ENCODE data around the gene BCL2L11. TPM values are rescaled to one million over a fixed set of nuclear protein-coding genes. Genes with fewer than 3 reads are reported as not detected.

BCL2L11 gene
- total RNA-seq, 1 experiment from 2014 or later: 21.2 TPM

- no peak overlapping the region for H3K27ac ChIP-seq (ENCODE audit: insufficient read length, low read depth, low read length)
- no peak overlapping the region for H2AK5ac ChIP-seq (ENCODE audit: insufficient read length, low read length)
- no peak overlapping the region for H3K14ac ChIP-seq (ENCODE audit: insufficient read depth, low read length)
- no peak overlapping the region for H2BK20ac ChIP-seq (ENCODE audit: low read depth, low read length, poor library complexity, severe bottlenecking)
- no peaks in the 10 kb centered on the region for H3K79me2 ChIP-seq (ENCODE audit: insufficient read depth, low read length)
- no peak overlapping the region for H3K4me2 ChIP-seq (ENCODE audit: insufficient read depth, insufficient read length, low read length)
- no peak overlapping the region for H2BK12ac ChIP-seq (ENCODE audit: insufficient read length, low read depth, low read length)
- H3K4me1 ChIP-seq (ENCODE audit: insufficient read depth, low read length): no peaks in the 10 kb centered on the region; the same call in 1 of the 2 replicates
- H3K36me3 Mint-ChIP-seq (ENCODE audit: insufficient read depth in 1 of 3, low read depth in 3 of 3): no peaks in the 10 kb centered on the region
- H4K8ac ChIP-seq (replicated peaks; ENCODE audit: insufficient read length, low read depth, low read length): no peak overlapping the region
- no peaks in the 10 kb centered on the region for H3K9me3 ChIP-seq (ENCODE audit: control insufficient read depth, low read depth, low read length)
- no peak overlapping the region for H3K4me3 Mint-ChIP-seq
- no peak overlapping the region for H4K5ac ChIP-seq (ENCODE audit: insufficient read length, low read depth, low read length)
- TF ChIP-seq CTCF (conservative IDR thresholded peaks at IDR 0.05): no peak
- H3K4ac ChIP-seq (ENCODE audit: low read depth, low read length): no peak overlapping the region
- H3K23me2 ChIP-seq (ENCODE audit: insufficient read length, low read depth, low read length, poor library complexity, severe bottlenecking): no peaks in the 10 kb centered on the region
- H2BK15ac ChIP-seq (ENCODE audit: low read depth, low read length): no peak overlapping the region
- no peak overlapping the region for H2BK5ac ChIP-seq (ENCODE audit: insufficient read length, low read length)
- H3K23ac ChIP-seq (ENCODE audit: insufficient read length, low read depth, low read length): no peak overlapping the region
- DNase-seq: no peak
- no peaks in the 10 kb centered on the region for H3K79me1 ChIP-seq (ENCODE audit: insufficient read depth, low read depth, low read length, poor library complexity, severe bottlenecking)
- H3T11ph ChIP-seq (ENCODE audit: low read length): no peak overlapping the region
- H4K20me1 ChIP-seq (ENCODE audit: control insufficient read depth, insufficient read depth, insufficient read length): no peaks in the 10 kb centered on the region
- H3K27ac Mint-ChIP-seq: no peak overlapping the region
- H3K56ac ChIP-seq (ENCODE audit: insufficient read length, low read depth, low read length): no peak overlapping the region
- peaks cover 0 to 6% of the 10 kb centered on the region in 2 experiments; a peak in 3 of 4 replicates for H3K4me1 Mint-ChIP-seq
- peaks cover 6% of the 10 kb centered on the region; the same call in 1 of the 2 replicates for H3K27me3 Mint-ChIP-seq (ENCODE audit: low read depth)
- H3K27me3 ChIP-seq (ENCODE audit: insufficient read depth, low read length): no peaks in the 10 kb centered on the region
- no peaks in the 10 kb centered on the region for H3K9me3 Mint-ChIP-seq
- H4K91ac ChIP-seq (ENCODE audit: insufficient read length, low read depth, low read length): no peak overlapping the region
- no peak overlapping the region for H2AFZ ChIP-seq (ENCODE audit: low read length)
- no peak overlapping the region for H3K18ac ChIP-seq (ENCODE audit: insufficient read length, low read depth, low read length)
- WGBS (ENCODE audit: extremely low coverage, insufficient read length, low lambda C conversion rate): no CpG with 5 or more reads among the region's 4 CpGs
- no peak overlapping the region for H2BK120ac ChIP-seq (ENCODE audit: low read depth, low read length, poor library complexity, severe bottlenecking)
- H3K9ac ChIP-seq (ENCODE audit: extremely low read depth, insufficient read length, low read length): no peak overlapping the region
Measured at GRCh38 chr2:111201214-111201613, 80.5 kb downstream of the BCL2L11 start.

All from H9 (cell line).